ENCODE results near the gene POLE.
A peak's percentile ranks its signal among the peaks of the same experiment; 100 is the strongest.

The POLE gene, protein sequence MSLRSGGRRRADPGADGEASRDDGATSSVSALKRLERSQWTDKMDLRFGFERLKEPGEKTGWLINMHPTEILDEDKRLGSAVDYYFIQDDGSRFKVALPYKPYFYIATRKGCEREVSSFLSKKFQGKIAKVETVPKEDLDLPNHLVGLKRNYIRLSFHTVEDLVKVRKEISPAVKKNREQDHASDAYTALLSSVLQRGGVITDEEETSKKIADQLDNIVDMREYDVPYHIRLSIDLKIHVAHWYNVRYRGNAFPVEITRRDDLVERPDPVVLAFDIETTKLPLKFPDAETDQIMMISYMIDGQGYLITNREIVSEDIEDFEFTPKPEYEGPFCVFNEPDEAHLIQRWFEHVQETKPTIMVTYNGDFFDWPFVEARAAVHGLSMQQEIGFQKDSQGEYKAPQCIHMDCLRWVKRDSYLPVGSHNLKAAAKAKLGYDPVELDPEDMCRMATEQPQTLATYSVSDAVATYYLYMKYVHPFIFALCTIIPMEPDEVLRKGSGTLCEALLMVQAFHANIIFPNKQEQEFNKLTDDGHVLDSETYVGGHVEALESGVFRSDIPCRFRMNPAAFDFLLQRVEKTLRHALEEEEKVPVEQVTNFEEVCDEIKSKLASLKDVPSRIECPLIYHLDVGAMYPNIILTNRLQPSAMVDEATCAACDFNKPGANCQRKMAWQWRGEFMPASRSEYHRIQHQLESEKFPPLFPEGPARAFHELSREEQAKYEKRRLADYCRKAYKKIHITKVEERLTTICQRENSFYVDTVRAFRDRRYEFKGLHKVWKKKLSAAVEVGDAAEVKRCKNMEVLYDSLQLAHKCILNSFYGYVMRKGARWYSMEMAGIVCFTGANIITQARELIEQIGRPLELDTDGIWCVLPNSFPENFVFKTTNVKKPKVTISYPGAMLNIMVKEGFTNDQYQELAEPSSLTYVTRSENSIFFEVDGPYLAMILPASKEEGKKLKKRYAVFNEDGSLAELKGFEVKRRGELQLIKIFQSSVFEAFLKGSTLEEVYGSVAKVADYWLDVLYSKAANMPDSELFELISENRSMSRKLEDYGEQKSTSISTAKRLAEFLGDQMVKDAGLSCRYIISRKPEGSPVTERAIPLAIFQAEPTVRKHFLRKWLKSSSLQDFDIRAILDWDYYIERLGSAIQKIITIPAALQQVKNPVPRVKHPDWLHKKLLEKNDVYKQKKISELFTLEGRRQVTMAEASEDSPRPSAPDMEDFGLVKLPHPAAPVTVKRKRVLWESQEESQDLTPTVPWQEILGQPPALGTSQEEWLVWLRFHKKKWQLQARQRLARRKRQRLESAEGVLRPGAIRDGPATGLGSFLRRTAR (N-terminal part only)

GRCh38 chr12:132687211-132688164 lies at the start of gene POLE, which contains the start of gene PXMP2:
Gene POLE (minus strand): TSS chr12:132687342. CDS start chr12:132687315, 27 bp downstream.
Gene PXMP2 (plus strand): TSS chr12:132687587. CDS start chr12:132687671, 84 bp downstream.
- H3K4me3 ChIP-seq: peak within 1 kb of the TSS; percentile 63 to 96 (median 88)
- H3K27ac ChIP-seq: peak within 1 kb of the TSS in 20 of 21 experiments; percentile 26 to 90 (median 70)

GRCh38 chr12:132736913-132737312 lies 49.8 kb upstream of the POLE start:
- H3K4me3 ChIP-seq: no peak overlapping the region

DNA sequence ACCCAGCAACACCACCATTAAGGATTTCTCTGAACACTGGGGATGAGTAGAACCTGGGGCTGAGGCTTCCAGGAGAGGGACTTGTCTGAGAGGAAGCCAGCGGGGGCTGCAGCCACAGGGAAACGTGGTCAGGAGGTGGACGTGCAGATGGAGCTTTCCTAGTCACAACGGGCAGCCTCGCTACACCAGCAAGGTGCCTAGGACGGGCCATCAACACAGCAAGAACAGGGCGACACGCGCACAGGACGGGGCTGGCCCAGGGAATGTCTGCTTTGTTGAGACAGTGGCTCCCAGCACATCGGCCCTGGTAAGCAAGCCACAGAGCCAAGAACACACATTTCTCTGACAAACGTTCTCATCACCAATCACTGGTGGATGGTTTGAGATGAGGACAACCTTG lies 49.2 kb upstream of the POLE start:
- Histone ChIP-seq H3K4me3 (no peak overlapping the region), H3K27ac (no peak overlapping the region)

More at GRCh38 chr12:132736913-132737312, 49.8 kb upstream of the POLE start:
- no peak overlapping the region for H3K27ac ChIP-seq

DNA sequence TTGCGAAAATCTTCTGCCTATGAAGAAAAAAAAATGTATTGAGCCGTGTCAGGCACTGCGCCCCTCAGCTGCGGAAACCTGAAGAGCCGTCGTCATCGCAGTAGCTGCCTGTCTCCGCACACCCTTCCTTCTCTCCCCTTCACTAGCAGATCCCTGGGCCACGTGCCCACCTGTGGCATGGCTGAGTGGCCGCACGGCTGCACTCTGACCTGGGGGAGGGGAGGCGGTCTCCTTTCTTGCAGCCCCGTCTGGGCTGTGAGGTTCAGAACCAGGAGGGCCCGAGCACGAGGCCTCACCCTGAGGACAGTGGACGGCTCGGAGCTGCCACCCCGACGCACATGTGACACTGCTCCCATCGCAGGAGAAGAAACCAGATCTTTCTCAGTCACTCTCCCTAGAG lies 48.4 kb upstream of the POLE start:
- H3K27ac ChIP-seq: no peak overlapping the region
- no peak overlapping the region for H3K4me3 ChIP-seq

DNA sequence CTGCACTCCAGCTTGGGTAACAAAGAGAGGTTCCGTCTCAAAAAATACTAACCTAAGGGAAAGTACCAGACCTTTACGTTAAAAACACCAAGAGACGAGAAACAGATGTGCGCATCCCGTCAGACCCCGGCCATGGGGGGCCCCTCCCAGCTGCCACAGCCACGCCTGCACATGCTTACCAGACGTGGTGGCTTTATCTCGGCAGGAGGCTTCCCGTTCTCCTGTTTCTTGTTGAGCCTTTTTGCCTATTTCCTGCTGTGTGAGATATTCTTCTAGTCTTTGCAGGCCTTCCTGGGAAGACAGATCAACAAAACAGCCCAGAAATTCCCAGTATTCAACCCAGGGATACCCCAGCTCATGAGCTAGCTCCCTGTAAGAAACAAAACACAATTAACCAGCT lies 47.1 kb upstream of the POLE start:
- H3K4me3 ChIP-seq: no peak overlapping the region
- H3K27ac ChIP-seq: no peak overlapping the region

GRCh38 chr12:132731574-132731973 lies 44.4 kb upstream of the POLE start:
- Histone ChIP-seq H3K4me3 (no peak overlapping the region), H3K27ac (no peak overlapping the region)

- no peak overlapping the region for H3K4me3 ChIP-seq
- no peak overlapping the region for H3K27ac ChIP-seq
Observed at GRCh38 chr12:132730353-132730752, 43.2 kb upstream of the POLE start.

GRCh38 chr12:132729541-132730320 lies 42.6 kb upstream of the POLE start:
- H3K4me3 ChIP-seq: no peak overlapping the region
- no peak overlapping the region for H3K27ac ChIP-seq

DNA sequence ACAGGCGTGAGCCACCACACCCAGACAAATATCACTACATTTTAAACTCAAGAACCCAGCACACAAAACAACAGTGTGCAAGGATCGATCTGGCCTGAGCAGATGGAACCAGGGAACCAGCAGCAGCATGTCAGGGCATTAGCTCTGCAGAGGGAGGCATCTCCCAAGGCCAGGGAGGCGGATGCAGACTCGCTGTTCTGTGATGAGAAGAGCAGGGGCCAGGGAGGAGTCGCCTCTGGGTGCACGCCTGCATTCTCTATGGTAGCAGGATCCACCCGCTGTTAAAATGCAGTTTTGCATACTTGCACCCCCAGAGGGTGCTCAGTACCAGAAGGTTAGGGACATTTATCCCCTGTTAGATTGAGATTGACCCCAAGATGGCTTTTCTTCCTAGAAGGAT lies 41.4 kb upstream of the POLE start:
- Histone ChIP-seq H3K27ac (no peak overlapping the region), H3K4me3 (no peak overlapping the region)

DNA sequence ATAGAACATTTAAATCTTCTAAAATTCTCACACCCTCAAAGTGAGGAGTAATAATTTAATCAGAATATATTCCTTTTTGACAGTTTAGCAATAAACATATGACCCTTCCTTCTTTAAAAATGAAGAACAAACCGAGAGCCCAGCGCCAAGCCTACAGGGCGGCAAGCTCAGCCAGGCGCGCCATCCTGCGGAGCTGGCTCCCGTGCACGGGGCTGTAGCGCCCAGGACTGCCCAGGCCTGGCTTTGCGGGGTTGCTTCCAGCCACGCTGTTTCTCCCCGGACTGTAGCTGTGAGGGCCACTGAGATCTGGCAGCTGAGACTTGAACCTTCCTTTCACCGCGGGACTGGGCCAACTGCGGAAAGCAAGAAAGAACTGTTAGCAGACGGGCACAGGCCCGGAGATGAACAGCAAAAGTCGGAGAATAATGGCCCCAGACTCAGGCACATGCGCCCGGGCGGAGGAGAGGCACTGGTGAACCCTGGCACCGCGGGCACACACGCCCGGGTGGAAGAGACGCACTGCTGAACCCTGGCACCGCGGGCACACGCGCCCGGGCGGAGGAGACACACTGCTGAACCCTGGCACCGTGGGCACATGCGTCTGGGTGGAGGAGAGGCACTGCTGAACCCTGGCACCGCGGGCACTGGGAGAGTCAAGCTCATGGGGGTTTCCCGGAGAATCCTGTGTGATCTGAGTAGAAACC lies 40.1 kb upstream of the POLE start:
- Histone ChIP-seq H3K27ac (no peak overlapping the region), H3K4me3 (no peak overlapping the region)

DNA sequence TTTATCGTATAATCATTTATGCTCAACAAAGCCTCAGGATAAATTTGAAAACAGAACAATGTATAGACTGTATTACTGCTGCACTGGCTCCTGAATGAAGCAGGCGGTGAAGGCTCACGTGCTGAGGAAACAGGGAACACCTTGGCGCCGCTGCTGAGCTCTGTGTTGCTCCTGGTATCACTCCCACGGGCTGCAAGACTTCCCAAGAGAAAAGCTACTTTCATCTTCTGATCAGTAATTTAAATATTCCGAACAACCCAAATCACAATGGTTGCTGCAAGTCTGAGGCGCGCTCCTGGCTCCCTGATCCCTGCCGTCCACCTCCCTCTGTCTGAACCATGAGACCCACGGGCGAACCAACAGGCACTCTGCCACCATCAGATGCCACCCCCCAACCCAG lies 39.2 kb upstream of the POLE start:
- no peak overlapping the region for H3K4me3 ChIP-seq

GRCh38 chr12:132724506-132725241 lies 37.5 kb upstream of the POLE start:
- Histone ChIP-seq H3K27ac (no peak overlapping the region), H3K4me3 (no peak overlapping the region)

More for the DNA sequence above, 39.2 kb upstream of the POLE start:
- H3K27ac ChIP-seq: no peak overlapping the region

- Histone ChIP-seq H3K27ac (peak overlapping the region in 1 of 21 experiments; percentile 42), H3K4me3 (no peak overlapping the region)
Observed at GRCh38 chr12:132723764-132724140, 36.6 kb upstream of the POLE start.

DNA sequence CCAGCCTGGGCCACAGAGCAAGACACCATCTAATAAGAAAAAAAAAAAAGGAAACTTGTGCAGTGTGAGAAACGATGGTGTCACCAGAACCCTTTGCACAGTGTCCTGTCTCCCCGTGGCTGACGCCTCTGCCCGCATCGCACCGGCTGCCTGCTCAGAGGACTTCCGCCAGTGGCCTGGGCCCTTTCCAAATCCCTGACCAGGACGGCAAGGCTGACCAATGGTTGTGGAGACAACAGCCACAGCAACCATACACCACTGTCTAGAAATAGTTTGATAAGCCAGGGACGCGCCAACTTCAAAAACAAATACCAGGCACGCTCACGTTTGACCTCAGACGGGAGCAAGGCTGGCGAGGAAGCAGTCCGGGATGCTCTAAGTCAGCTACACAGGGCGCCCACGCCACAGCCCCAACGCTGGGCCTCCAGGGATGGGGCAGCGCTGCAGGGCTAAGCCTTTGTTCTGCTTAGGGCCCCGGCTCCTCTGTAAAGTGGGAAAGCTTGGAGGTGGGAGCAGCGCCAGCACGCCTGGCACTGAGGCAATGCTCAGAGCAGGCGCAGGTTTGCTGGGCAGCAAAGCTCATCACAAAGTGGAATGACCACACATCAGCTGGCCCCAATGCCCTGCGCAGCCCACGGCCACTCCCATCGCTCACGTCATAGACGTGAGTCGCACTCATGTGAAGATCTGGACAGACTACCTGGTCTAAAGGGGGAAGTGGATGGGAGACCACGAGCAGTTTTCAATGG lies 36.0 kb upstream of the POLE start:
- no peak overlapping the region for H3K4me3 ChIP-seq
- H3K27ac ChIP-seq: no peak overlapping the region

DNA sequence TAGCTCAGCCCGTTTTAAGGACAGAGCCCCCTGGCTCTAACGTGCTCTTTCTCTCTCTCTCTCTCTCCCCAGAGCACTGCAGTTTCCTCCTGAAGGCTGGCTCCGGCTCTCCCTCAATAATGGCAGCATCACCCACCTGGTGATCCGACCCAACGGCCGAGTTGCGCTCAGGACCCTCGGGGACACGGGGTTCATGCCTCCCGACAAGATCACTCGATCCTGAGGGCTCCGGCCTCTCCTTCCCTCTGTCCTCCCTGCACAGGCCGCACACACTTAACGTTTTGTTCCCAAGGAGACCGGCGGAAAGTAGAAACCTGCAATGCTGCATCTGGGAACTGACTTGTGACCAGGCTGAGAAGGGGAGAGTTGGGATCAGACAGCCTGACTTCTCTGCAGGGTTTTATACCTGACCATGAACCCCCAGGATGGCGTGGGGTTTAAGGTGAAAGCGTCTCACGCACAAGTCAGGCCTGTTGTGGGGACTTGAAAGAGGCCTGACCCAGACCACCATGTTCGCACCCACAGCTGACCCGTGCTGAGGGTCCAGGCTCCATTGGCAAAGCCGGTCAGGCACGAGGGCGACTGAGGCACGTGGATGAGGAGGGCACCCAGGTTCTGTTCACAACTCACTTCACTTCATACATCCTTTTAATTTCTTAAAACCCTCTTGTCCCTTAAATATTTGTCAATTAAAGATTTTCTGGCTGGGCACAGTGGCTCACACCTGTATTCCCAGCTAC lies 33.6 kb upstream of the POLE start:
- Histone ChIP-seq H3K4me3 (no peak overlapping the region), H3K27ac (no peak overlapping the region)

Measured in skin epidermis (tissue), 12 donors.